ENCODE results near the gene OPN1MW.
"Not testable (repeated sequence)": the region's sequence is repeated elsewhere in the genome, so short reads cannot be mapped to it uniquely, and the experiment has no call there.

The OPN1MW gene

GRCh38 chrX:154182296-154182695 lies at the start of gene OPN1MW:
TSS of gene OPN1MW (plus strand) at chrX:154182596. CDS start at chrX:154182678, 82 bp downstream.
- not testable (repeated sequence) for DNase-seq (ENCODE audit: low read depth in 3 of 3)

GRCh38 chrX:154135458-154136229 lies 46.8 kb upstream of the OPN1MW start:
- DNase-seq (ENCODE audit: low read depth in 3 of 3) = peak in 1 of 3 experiments; percentile 7

GRCh38 chrX:154136627-154137161 lies 45.7 kb upstream of the OPN1MW start:
- DNase-seq (ENCODE audit: low read depth in 3 of 3) = peak; percentile 37 to 58 (median 39)

GRCh38 chrX:154138857-154139256 lies 43.5 kb upstream of the OPN1MW start:
- DNase-seq (ENCODE audit: low read depth in 3 of 3) = no peak

GRCh38 chrX:154140206-154140605 lies 42.2 kb upstream of the OPN1MW start:
- no peak for DNase-seq (ENCODE audit: low read depth in 3 of 3)

- no peak for DNase-seq (ENCODE audit: low read depth in 3 of 3)
Observed at GRCh38 chrX:154140742-154141141, 41.7 kb upstream of the OPN1MW start.

- no peak for DNase-seq (ENCODE audit: low read depth in 3 of 3)
Observed at GRCh38 chrX:154142386-154142785, 40.0 kb upstream of the OPN1MW start.

- DNase-seq (ENCODE audit: low read depth in 3 of 3) = no peak
Observed at GRCh38 chrX:154142950-154143745, 39.2 kb upstream of the OPN1MW start.

GRCh38 chrX:154144010-154144409 lies 38.4 kb upstream of the OPN1MW start, which contains the start of gene OPN1LW:
TSS of gene OPN1LW (plus strand) at chrX:154144243. CDS start at chrX:154144284, 41 bp downstream.
- not testable (repeated sequence) for DNase-seq (ENCODE audit: low read depth in 3 of 3)

- not testable (repeated sequence) for DNase-seq (ENCODE audit: low read depth in 3 of 3)
Observed at GRCh38 chrX:154151030-154151429, 31.4 kb upstream of the OPN1MW start.

GRCh38 chrX:154156221-154156620 lies 26.2 kb upstream of the OPN1MW start:
- not testable (repeated sequence) for DNase-seq (ENCODE audit: low read depth in 3 of 3)

- DNase-seq (ENCODE audit: low read depth in 3 of 3) = not testable (repeated sequence)
Observed at GRCh38 chrX:154157207-154157606, 25.2 kb upstream of the OPN1MW start.

GRCh38 chrX:154159345-154159744 lies 23.1 kb upstream of the OPN1MW start:
- DNase-seq (ENCODE audit: low read depth in 3 of 3) = not testable (repeated sequence)

GRCh38 chrX:154164902-154165301 lies 17.5 kb upstream of the OPN1MW start:
- DNase-seq (ENCODE audit: low read depth in 3 of 3) = not testable (repeated sequence)

GRCh38 chrX:154168384-154168783 lies 14.0 kb upstream of the OPN1MW start:
- not testable (repeated sequence) for DNase-seq (ENCODE audit: low read depth in 3 of 3)

GRCh38 chrX:154172535-154172943 lies 9.9 kb upstream of the OPN1MW start:
- DNase-seq (ENCODE audit: low read depth in 3 of 3) = not testable (repeated sequence)

GRCh38 chrX:154174356-154174755 lies 8.0 kb upstream of the OPN1MW start:
- DNase-seq (ENCODE audit: low read depth in 3 of 3) = not testable (repeated sequence)

GRCh38 chrX:154183794-154184193 lies 1.4 kb downstream of the OPN1MW start:
- not testable (repeated sequence) for DNase-seq (ENCODE audit: low read depth in 3 of 3)

GRCh38 chrX:154192846-154193245 lies 10.4 kb downstream of the OPN1MW start:
- DNase-seq (ENCODE audit: low read depth in 3 of 3) = not testable (repeated sequence)

GRCh38 chrX:154194316-154194715 lies 11.9 kb downstream of the OPN1MW start:
- not testable (repeated sequence) for DNase-seq (ENCODE audit: low read depth in 3 of 3)

- not testable (repeated sequence) for DNase-seq (ENCODE audit: low read depth in 3 of 3)
Observed at GRCh38 chrX:154196466-154196865, 14.1 kb downstream of the OPN1MW start.
